ENCODE measurements around the gene IKZF2. TPM values are rescaled to one million over a fixed set of nuclear protein-coding genes. Genes with fewer than 3 reads are reported as not detected.

The IKZF2 gene
- total and polyA plus RNA-seq, 9 of the 15 experiments (the other 6 are each of a cell fraction or from before 2014, with no cell fraction given), result 0.04 to 0.54 (median 0.22) TPM

- no peak overlapping the region for H3K4me2 ChIP-seq (ENCODE audit: insufficient read depth, low read length)
- FAIRE-seq (no peak), ATAC-seq (no peak), DNase-seq (ENCODE audit: extremely low read depth in 1 of 4, low spot score in 3 of 4) (no peak)
- WGBS (ENCODE audit: insufficient coverage, low coverage, missing lambda C conversion rate), result 4% methylated on average over 3 of the region's 3 CpGs
- intact Hi-C loops (cut with micrococcal nuclease), result no loop called here
- no TSS peak for BruUV-seq (replicated peaks)
- no peaks in the 10 kb centered on the region for H3K9me3 ChIP-seq (replicated peaks; ENCODE audit: control insufficient read depth, insufficient read depth, low read depth, low read length)
- H4K20me1 ChIP-seq (replicated peaks; ENCODE audit: control insufficient read depth, insufficient read depth, low read length), result no peaks in the 10 kb centered on the region
- H3K4me1 ChIP-seq (replicated peaks in 1 of 2; ENCODE audit: control insufficient read depth in 2 of 2, insufficient read depth in 2 of 2, low read length in 2 of 2), result no peaks in the 10 kb centered on the region
- H3K9ac ChIP-seq (ENCODE audit: insufficient read depth in 1 of 2, low read depth in 2 of 2, low read length in 2 of 2), result no peak overlapping the region
- in situ Hi-C loops (cut with MboI), result no loop called here
- no peak overlapping the region for H3K4me3 ChIP-seq
- ChIA-PET CTCF (ENCODE audit: low intra/inter-chr PET ratio) (no interaction called here), POLR2A (no interaction called here)
- no peaks in the 10 kb centered on the region for H3K9me1 ChIP-seq (ENCODE audit: control insufficient read depth, insufficient read depth, low read length)
- no peak overlapping the region for H3K27ac ChIP-seq (ENCODE audit: extremely low read depth, low read depth, low read length)
- no peak overlapping the region for H2AFZ ChIP-seq (ENCODE audit: low read depth, low read length)
- no peaks in the 10 kb centered on the region for H3K27me3 ChIP-seq (ENCODE audit: control insufficient read depth in 2 of 2, insufficient read depth in 2 of 2, low read length in 2 of 2)
- no peaks in the 10 kb centered on the region for H3K36me3 ChIP-seq (ENCODE audit: control insufficient read depth, insufficient read depth, low read length)
- H3K79me2 ChIP-seq (ENCODE audit: control insufficient read depth, insufficient read depth, low read length), result no peaks in the 10 kb centered on the region
- TF ChIP-seq ZNF239 (CRISPR knock-in tag; IDR thresholded peaks at IDR 0.05) (no peak), CXXC5 (CRISPR knock-in tag; IDR thresholded peaks at IDR 0.05) (no peak), NR2C1 (IDR thresholded peaks at IDR 0.05) (no peak), NR2C1 (tag; IDR thresholded peaks at IDR 0.05) (no peak), SIN3B (IDR thresholded peaks at IDR 0.05; ENCODE audit: low read depth) (no peak), USF1 (CRISPR knock-in tag; IDR thresholded peaks at IDR 0.05) (no peak), EWSR1 (IDR thresholded peaks at IDR 0.05; ENCODE audit: borderline replicate concordance, low read depth, partially characterized antibody) (no peak), TSHZ1 (CRISPR knock-in tag; IDR thresholded peaks at IDR 0.05) (no peak), MNT (conservative IDR thresholded peaks at IDR 0.05) (no peak), RUNX1 (IDR thresholded peaks at IDR 0.05; ENCODE audit: low read depth) (no peak), ZBTB11 (CRISPR knock-in tag; IDR thresholded peaks at IDR 0.05) (no peak), GABPB1 (CRISPR knock-in tag; IDR thresholded peaks at IDR 0.05) (no peak), FOXP1 (CRISPR knock-in tag; IDR thresholded peaks at IDR 0.05) (no peak), FIP1L1 (IDR thresholded peaks at IDR 0.05; ENCODE audit: low read depth, low read length, poor library complexity, severe bottlenecking) (no peak)
Observed at GRCh38 chr2:213034585-213034984, 116.8 kb downstream of the IKZF2 start.
